K562 (cell line): ENCODE measurements around the gene DNAJB12. TPM values are rescaled to one million over a fixed set of nuclear protein-coding genes. Genes with fewer than 3 reads are reported as not detected.

ENCODE experiments used
- AFF1 ChIP-seq, 2 experiments: fragments of 450-650 bp; IDR thresholded peaks; 2 replicates each; pipeline ENCODE4 v1.6.1; 2018; ENCODE audit warnings: mild to moderate bottlenecking in 2 of 2, low read depth in 1 of 2; ENCODE audit not compliant: partially characterized antibody in 2 of 2
- BCOR ChIP-seq: fragments of 450-650 bp; IDR thresholded peaks from 2 replicates; pipeline ENCODE4 v1.6.1; 2016
- BRD9 ChIP-seq: fragments of 450-650 bp; IDR thresholded peaks from 2 replicates; pipeline ENCODE4 v1.6.1; 2018; ENCODE audit warnings: low read depth; ENCODE audit not compliant: partially characterized antibody
- CBX8 ChIP-seq: fragments of 200-600 bp; sonication (generic); IDR thresholded peaks from 2 replicates; pipeline ENCODE4 v1.6.1; 2012; ENCODE audit warnings: borderline replicate concordance, mixed run types, low read depth, mild to moderate bottlenecking, moderate library complexity, mixed read lengths, low read length, control low read depth, inconsistent platforms; ENCODE audit not compliant: poor library complexity, severe bottlenecking; ENCODE audit errors: extremely low read depth
- COPS2 ChIP-seq: fragments of 450-650 bp; conservative IDR thresholded peaks from 2 replicates; pipeline ENCODE4 v1.6.1; 2016; ENCODE audit warnings: mild to moderate bottlenecking, moderate library complexity
- DIDO1 ChIP-seq: fragments of 450-650 bp; IDR thresholded peaks from 2 replicates; pipeline ENCODE4 v1.6.1; 2016; ENCODE audit warnings: low read depth, missing biosample characterization, missing genetic modification characterization
- ETV5 ChIP-seq: sonication (generic); formaldehyde crosslinking; IDR thresholded peaks from 2 replicates; pipeline ENCODE4 v1.4.0; 2020; ENCODE audit warnings: low read depth, mild to moderate bottlenecking, missing genetic modification reagents
- FOXJ2 ChIP-seq: fragments of 200-800 bp; sonication (Bioruptor generic); IDR thresholded peaks from 2 replicates; pipeline ENCODE4 v1.6.1; 2016; ENCODE audit warnings: missing genetic modification characterization, missing compliant biosample characterization
- FOXM1 ChIP-seq, 2 experiments: fragments of 450-650 bp in 1 of 2; sonication (generic) in 1 of 2; formaldehyde crosslinking in 1 of 2; IDR thresholded peaks; 2 replicates each; pipeline versions ENCODE4 v1.6.1 to v1.9.0; 2017 to 2022; ENCODE audit warnings: low read depth in 2 of 2, mild to moderate bottlenecking in 2 of 2, missing genetic modification reagents in 1 of 2, moderate library complexity in 1 of 2
- FOXP1 ChIP-seq: sonication (generic); formaldehyde crosslinking; IDR thresholded peaks from 2 replicates; pipeline ENCODE4 v1.8.0; 2022; ENCODE audit warnings: mild to moderate bottlenecking, missing genetic modification reagents
- GATA2 ChIP-seq: sonication (generic); formaldehyde crosslinking; IDR thresholded peaks from 2 replicates; pipeline ENCODE4 v1.4.0; 2020; ENCODE audit warnings: mild to moderate bottlenecking, missing genetic modification reagents
- HDAC1 ChIP-seq, 2 experiments: fragments of 450-650 bp; IDR thresholded peaks; 2 replicates each; pipeline ENCODE4 v1.6.1; 2016 to 2017; ENCODE audit warnings: inconsistent platforms in 1 of 2, mild to moderate bottlenecking in 1 of 2, moderate library complexity in 1 of 2
- KLF13 ChIP-seq: fragments of 450-650 bp; IDR thresholded peaks from 2 replicates; pipeline ENCODE4 v1.6.1; 2016; ENCODE audit warnings: missing genetic modification characterization, low read depth, mild to moderate bottlenecking, missing compliant biosample characterization, moderate library complexity, borderline replicate concordance
- MTA1 ChIP-seq: fragments of 450-650 bp; IDR thresholded peaks from 2 replicates; pipeline ENCODE4 v1.6.1; 2017; ENCODE audit warnings: borderline replicate concordance
- MYNN ChIP-seq, 2 experiments: sonication (generic); formaldehyde crosslinking in 1 of 2; IDR thresholded peaks; 2 replicates each; pipeline versions ENCODE4 v1.5.0 to v1.6.1; 2016 to 2020; ENCODE audit warnings: antibody characterized with exemption in 1 of 2, missing genetic modification reagents in 1 of 2
- NCOA4 ChIP-seq: fragments of 450-650 bp; IDR thresholded peaks from 2 replicates; pipeline ENCODE4 v1.6.1; 2018; ENCODE audit warnings: mild to moderate bottlenecking; ENCODE audit not compliant: partially characterized antibody
- PHB2 ChIP-seq: fragments of 450-650 bp; IDR thresholded peaks from 2 replicates; pipeline ENCODE4 v1.6.1; 2017; ENCODE audit warnings: low read depth
- POU5F1 ChIP-seq: fragments of 150-350 bp; IDR thresholded peaks from 2 replicates; pipeline ENCODE4 v1.6.1; 2014; ENCODE audit warnings: borderline replicate concordance, low read length, low read depth, mild to moderate bottlenecking; ENCODE audit not compliant: partially characterized antibody
- PTTG1 ChIP-seq: fragments of 450-650 bp; IDR thresholded peaks from 2 replicates; pipeline ENCODE4 v1.6.1; 2016; ENCODE audit warnings: low read depth, mild to moderate bottlenecking, missing genetic modification characterization, missing compliant biosample characterization
- RFX5 ChIP-seq: IDR thresholded peaks from 2 replicates; pipeline ENCODE4 v1.6.1; 2011; ENCODE audit warnings: low read depth, mild to moderate bottlenecking, improper control_type of control experiment, low read length
- SAP30 ChIP-seq: fragments of 200-600 bp; sonication (generic); IDR thresholded peaks from 2 replicates; pipeline ENCODE4 v1.6.1; 2012; ENCODE audit warnings: borderline replicate concordance, low read depth, mild to moderate bottlenecking, moderate library complexity, low read length, control low read depth, inconsistent platforms; ENCODE audit not compliant: insufficient read depth, poor library complexity, severe bottlenecking
- ZFP36 ChIP-seq: fragments of 150-350 bp; IDR thresholded peaks from 2 replicates; pipeline ENCODE4 v1.6.1; 2018; ENCODE audit warnings: low read length, low read depth; ENCODE audit not compliant: partially characterized antibody
- ZNF583 ChIP-seq: fragments of 250-450 bp; sonication (Bioruptor Pico); IDR thresholded peaks from 2 replicates; pipeline ENCODE4 v1.4.0; 2020
- ZNF589 ChIP-seq: fragments of 200-800 bp; sonication (Bioruptor generic); IDR thresholded peaks from 2 replicates; pipeline ENCODE4 v1.6.1; 2016; ENCODE audit warnings: low read depth, missing genetic modification characterization, missing compliant biosample characterization
- ZSCAN32 ChIP-seq: fragments of 450-650 bp; formaldehyde crosslinking; IDR thresholded peaks from 2 replicates; pipeline ENCODE4 v1.4.0; 2020; ENCODE audit warnings: mild to moderate bottlenecking, moderate library complexity
- polyA plus RNA-seq, 8 experiments: library from polyadenylated mRNA; depleted of rRNA in 4 of 8; stranded (reverse) in 5 of 8; unstranded in 3 of 8; fragments of >200 nt; fragmentation: Nextera tagmentation in 2 of 8; fragmentation: Illumina TruSeq in 1 of 8; extraction: Ambion mirVana in 2 of 8; extraction: Trizol in 1 of 8; gene quantifications; 2 replicates each; pipeline versions ENCODE4 v1.2.1 to v1.2.3, GENCODE V29; 2011 to 2014; ENCODE audit warnings: inconsistent platforms in 1 of 8, missing spikeins in 1 of 8
- total RNA-seq, 7 experiments: library from RNA; depleted of rRNA in 6 of 7; stranded (reverse); fragments of >200 nt in 6 of 7; fragmentation: Illumina TruSeq in 2 of 7; extraction: Trizol in 2 of 7; gene quantifications; 2 replicates each; pipeline versions ENCODE4 v1.2.1 to v1.2.3, GENCODE V29; 2011 to 2021; ENCODE audit warnings: low replicate concordance in 1 of 7

Gene DNAJB12
- total and polyA plus RNA-seq, 9 of the 15 experiments (the other 6 are each of a cell fraction or from before 2014, with no cell fraction given) = 3.5 to 31.5 (median 20.3) TPM

- no peak for TF ChIP-seq ZSCAN32 (CRISPR knock-in tag)
- TF ChIP-seq FOXJ2 (tag) = no peak
- TF ChIP-seq COPS2 = no peak
- peak; percentile 79 for TF ChIP-seq GATA2 (CRISPR knock-in tag)
- no peak for TF ChIP-seq RFX5
- peak; percentile 93 for TF ChIP-seq BCOR
- no peak for TF ChIP-seq CBX8
- 0 out of 2 replicates have a peak, but pooled peaks have one; percentile 16 for TF ChIP-seq KLF13 (tag)
- TF ChIP-seq ZNF589 (CRISPR knock-in tag) = peak; percentile 77; the same call in 1 of the 2 replicates
- 0 out of 2 replicates have a peak, but pooled peaks have one; percentile 25 for TF ChIP-seq DIDO1 (tag)
- peak in 1 of 2 experiments; percentile 22 for TF ChIP-seq AFF1 (IDR thresholded peaks at IDR 0.05; ENCODE audit: low read depth in 1 of 2, partially characterized antibody in 2 of 2)
- peak in 1 of 2 experiments; percentile 22; a peak in 1 of 4 replicates for TF ChIP-seq HDAC1 (IDR thresholded peaks at IDR 0.05)
- 0 out of 2 replicates have a peak, but pooled peaks have one; percentile 26 for TF ChIP-seq ZNF583 (CRISPR knock-in tag)
- TF ChIP-seq FOXM1 (IDR thresholded peaks at IDR 0.05; ENCODE audit: low read depth) = no peak
- TF ChIP-seq FOXM1 (CRISPR knock-in tag; IDR thresholded peaks at IDR 0.05; ENCODE audit: low read depth) = no peak
- TF ChIP-seq SAP30 = no peak
- TF ChIP-seq PTTG1 (tag) = no peak
- peak; percentile 88 for TF ChIP-seq ZFP36
- TF ChIP-seq MTA1 = peak; percentile 80
- TF ChIP-seq POU5F1 = no peak
- no peak for TF ChIP-seq NCOA4
- peak; percentile 88 for TF ChIP-seq MYNN (IDR thresholded peaks at IDR 0.05)
- no peak for TF ChIP-seq MYNN (CRISPR knock-in tag; IDR thresholded peaks at IDR 0.05)
- no peak for TF ChIP-seq FOXP1 (CRISPR knock-in tag)
- TF ChIP-seq ETV5 (CRISPR knock-in tag) = no peak
- peak; percentile 22 for TF ChIP-seq BRD9
- TF ChIP-seq PHB2 = no peak
These were observed 63.6 kb downstream of the DNAJB12 start (continued) for GRCh38 chr10:72291019-72291532.
